ENCODE data around the gene TMEM120B.

DNA sequence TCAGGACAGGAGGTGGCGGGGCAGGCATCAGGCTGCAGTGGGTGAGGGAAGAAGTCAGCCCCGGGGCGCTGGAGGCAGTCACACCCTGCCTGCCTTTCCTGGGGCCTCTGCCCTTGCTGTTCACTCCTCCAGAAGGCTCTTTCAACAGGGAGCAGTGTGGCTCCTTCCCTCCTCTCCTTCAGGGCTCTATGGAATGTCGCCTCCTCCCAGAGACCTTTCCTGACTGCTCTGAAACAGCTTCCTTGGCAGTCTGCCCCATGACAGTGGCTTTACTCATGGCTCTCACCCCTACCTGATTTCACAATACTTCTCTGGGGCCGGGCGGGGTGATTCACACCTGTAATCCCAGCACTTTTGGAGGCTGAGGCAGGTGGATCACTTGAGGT is 73.9 kb downstream of the TMEM120B start:
- TF ChIP-seq, protein P1, sequence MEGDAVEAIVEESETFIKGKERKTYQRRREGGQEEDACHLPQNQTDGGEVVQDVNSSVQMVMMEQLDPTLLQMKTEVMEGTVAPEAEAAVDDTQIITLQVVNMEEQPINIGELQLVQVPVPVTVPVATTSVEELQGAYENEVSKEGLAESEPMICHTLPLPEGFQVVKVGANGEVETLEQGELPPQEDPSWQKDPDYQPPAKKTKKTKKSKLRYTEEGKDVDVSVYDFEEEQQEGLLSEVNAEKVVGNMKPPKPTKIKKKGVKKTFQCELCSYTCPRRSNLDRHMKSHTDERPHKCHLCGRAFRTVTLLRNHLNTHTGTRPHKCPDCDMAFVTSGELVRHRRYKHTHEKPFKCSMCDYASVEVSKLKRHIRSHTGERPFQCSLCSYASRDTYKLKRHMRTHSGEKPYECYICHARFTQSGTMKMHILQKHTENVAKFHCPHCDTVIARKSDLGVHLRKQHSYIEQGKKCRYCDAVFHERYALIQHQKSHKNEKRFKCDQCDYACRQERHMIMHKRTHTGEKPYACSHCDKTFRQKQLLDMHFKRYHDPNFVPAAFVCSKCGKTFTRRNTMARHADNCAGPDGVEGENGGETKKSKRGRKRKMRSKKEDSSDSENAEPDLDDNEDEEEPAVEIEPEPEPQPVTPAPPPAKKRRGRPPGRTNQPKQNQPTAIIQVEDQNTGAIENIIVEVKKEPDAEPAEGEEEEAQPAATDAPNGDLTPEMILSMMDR (IDR thresholded peaks at IDR 0.05; ENCODE audit: poor library complexity), result no peak
- TF ChIP-seq EZH2 (IDR thresholded peaks at IDR 0.05; ENCODE audit: borderline replicate concordance), result no peak
